GM12878 (cell line): ENCODE measurements around the gene AKT1S1. TPM values are rescaled to one million over a fixed set of nuclear protein-coding genes. Genes with fewer than 3 reads are reported as not detected.

Experiments
- ATF7 ChIP-seq: fragments of 450-650 bp; IDR thresholded peaks from 2 replicates; pipeline ENCODE4 v1.6.1; 2016; ENCODE audit warnings: low read depth, mild to moderate bottlenecking
- E2F4 ChIP-seq: IDR thresholded peaks from 2 replicates; pipeline ENCODE4 v1.6.1; 2012; ENCODE audit warnings: low read depth, low read length, improper control_type of control experiment
- E4F1 ChIP-seq: fragments of 450-650 bp; IDR thresholded peaks from 2 replicates; pipeline ENCODE4 v1.6.1; 2018; ENCODE audit warnings: borderline replicate concordance, mild to moderate bottlenecking; ENCODE audit not compliant: partially characterized antibody
- FOS ChIP-seq: IDR thresholded peaks from 3 replicates; pipeline ENCODE4 v1.6.1; 2011; ENCODE audit warnings: borderline replicate concordance; ENCODE audit not compliant: insufficient read length; ENCODE audit errors: extremely low read depth
- HCFC1 ChIP-seq: fragments of 150-350 bp; IDR thresholded peaks from 2 replicates; pipeline ENCODE4 v1.6.1; 2014; ENCODE audit warnings: low read length
- IKZF1 ChIP-seq: fragments of 450-650 bp; conservative IDR thresholded peaks from 2 replicates; pipeline ENCODE4 v1.6.1; 2017; ENCODE audit warnings: antibody characterized with exemption, mild to moderate bottlenecking
- KLF5 ChIP-seq: fragments of 450-650 bp; IDR thresholded peaks from 2 replicates; pipeline ENCODE4 v1.6.1; 2014; ENCODE audit warnings: mild to moderate bottlenecking; ENCODE audit not compliant: partially characterized antibody
- MAX ChIP-seq: IDR thresholded peaks from 2 replicates; pipeline ENCODE4 v1.6.1; 2012; ENCODE audit warnings: low read depth, low read length, improper control_type of control experiment
- NBN ChIP-seq: fragments of 450-650 bp; IDR thresholded peaks from 2 replicates; pipeline ENCODE4 v1.6.1; 2016
- NR2C1 ChIP-seq: fragments of 450-650 bp; IDR thresholded peaks from 2 replicates; pipeline ENCODE4 v1.6.1; 2017; ENCODE audit warnings: antibody characterized with exemption, mild to moderate bottlenecking, moderate library complexity
- RFX5 ChIP-seq: IDR thresholded peaks from 2 replicates; pipeline ENCODE4 v1.6.1; 2011; ENCODE audit warnings: low read depth, low read length, improper control_type of control experiment
- RUNX3 ChIP-seq: IDR thresholded peaks from 2 replicates; pipeline ENCODE4 v1.6.1; 2012; ENCODE audit warnings: low read length, inconsistent platforms
- SMAD1 ChIP-seq: fragments of 450-650 bp; IDR thresholded peaks from 2 replicates; pipeline ENCODE4 v1.6.1; 2018; ENCODE audit warnings: mild to moderate bottlenecking, low read depth; ENCODE audit not compliant: partially characterized antibody
- SMAD5 ChIP-seq: IDR thresholded peaks from 2 replicates; pipeline ENCODE4 v1.6.1; 2016; ENCODE audit warnings: antibody characterized with exemption, low read depth
- SMC3 ChIP-seq: IDR thresholded peaks from 2 replicates; pipeline ENCODE4 v1.6.1; 2011; ENCODE audit warnings: low read length, improper control_type of control experiment, borderline replicate concordance
- SRF ChIP-seq, 2 experiments: IDR thresholded peaks; 2 replicates each; pipeline ENCODE4 v1.6.1; 2011; ENCODE audit warnings: low read depth in 2 of 2, low read length in 2 of 2, mild to moderate bottlenecking in 1 of 2, moderate library complexity in 1 of 2
- TCF7 ChIP-seq: IDR thresholded peaks from 2 replicates; pipeline ENCODE4 v1.6.1; 2014; ENCODE audit warnings: antibody characterized with exemption, borderline replicate concordance
- ZNF217 ChIP-seq: fragments of 450-650 bp; IDR thresholded peaks from 2 replicates; pipeline ENCODE4 v1.6.1; 2017; ENCODE audit warnings: antibody characterized with exemption, mild to moderate bottlenecking
- ZSCAN29 ChIP-seq: fragments of 450-650 bp; IDR thresholded peaks from 2 replicates; pipeline ENCODE4 v1.6.1; 2017; ENCODE audit warnings: mild to moderate bottlenecking, moderate library complexity
- ZZZ3 ChIP-seq: IDR thresholded peaks from 2 replicates; pipeline ENCODE4 v1.6.1; 2011; ENCODE audit warnings: low read depth; ENCODE audit not compliant: control insufficient read depth, insufficient read length
- polyA plus RNA-seq, 11 experiments: library from polyadenylated mRNA; depleted of rRNA in 4 of 11; unstranded in 6 of 11; stranded (reverse) in 5 of 11; fragments of >200 nt; fragmentation: Nextera tagmentation in 4 of 11; fragmentation: Illumina TruSeq in 1 of 11; extraction: Ambion mirVana in 4 of 11; extraction: Trizol in 1 of 11; gene quantifications; 1 replicate in 1 of 11; 2 replicates in 10 of 11; pipeline versions ENCODE4 v1.2.1 to v1.2.3, GENCODE V29; 2011 to 2016; ENCODE audit warnings: inconsistent platforms in 2 of 11, missing spikeins in 2 of 11, low read depth in 1 of 11
- total RNA-seq, 4 experiments: library from RNA; depleted of rRNA in 3 of 4; stranded (reverse); fragments of >200 nt in 3 of 4; fragmentation: Illumina TruSeq in 1 of 4; extraction: Trizol in 1 of 4; gene quantifications; 2 replicates each; pipeline versions ENCODE4 v1.2.1 to v1.2.3, GENCODE V29; 2013 to 2021
- TF ChIP-seq, protein P1 (sequence below): fragments of 450-650 bp; formaldehyde crosslinking; IDR thresholded peaks from 2 replicates; pipeline ENCODE4 v1.4.0; 2022; ENCODE audit warnings: mild to moderate bottlenecking, moderate library complexity
- TF ChIP-seq, protein P2 (sequence below): fragments of 450-650 bp; IDR thresholded peaks from 2 replicates; pipeline ENCODE4 v1.6.1; 2016; ENCODE audit warnings: mild to moderate bottlenecking

Gene AKT1S1
- total and polyA plus RNA-seq, 10 of the 15 experiments (the other 5 are each of a cell fraction or from before 2014, with no cell fraction given): 0.43 to 23.0 (median 12.3) TPM

DNA sequence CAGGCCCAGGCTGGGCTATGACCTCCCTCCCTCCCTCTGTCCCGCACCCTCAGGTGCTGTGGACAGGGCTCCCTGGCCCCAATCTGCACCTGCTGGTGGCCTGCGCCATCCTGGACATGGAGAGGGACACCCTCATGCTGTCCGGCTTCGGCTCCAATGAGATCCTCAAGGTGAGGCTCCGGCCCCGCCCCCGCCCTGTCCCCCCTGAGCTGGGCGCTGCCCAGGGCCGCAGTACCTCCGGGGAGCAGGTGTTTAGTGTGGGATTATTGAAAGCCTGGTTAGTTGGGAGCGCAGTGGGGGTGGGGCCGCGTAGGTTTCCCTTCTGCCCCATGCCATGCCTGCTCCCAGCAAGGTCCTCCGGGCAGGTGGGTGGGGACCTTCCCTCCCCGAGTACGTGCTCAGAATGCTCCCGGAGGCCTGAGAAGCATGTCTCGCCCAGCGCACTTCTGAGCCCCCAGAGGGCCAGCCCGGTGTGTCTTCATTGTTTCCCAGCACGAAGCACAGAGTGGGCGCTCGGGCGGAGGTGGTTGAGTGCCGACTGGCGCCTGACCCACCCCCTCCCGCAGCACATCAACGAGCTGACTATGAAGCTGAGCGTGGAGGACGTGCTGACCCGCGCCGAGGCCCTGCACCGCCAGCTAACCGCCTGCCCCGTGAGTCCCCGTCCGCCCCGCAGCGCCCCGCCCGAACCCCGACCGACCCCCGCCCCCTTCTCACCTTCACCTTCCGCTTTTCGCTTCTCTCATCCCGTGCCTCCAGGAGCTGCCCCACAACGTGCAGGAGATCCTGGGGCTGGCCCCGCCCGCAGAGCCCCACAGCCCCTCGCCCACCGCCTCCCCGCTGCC is 10.7 kb upstream of the AKT1S1 start (continued):
- TF ChIP-seq ZNF217: no peak
- peak; percentile 69 for TF ChIP-seq IKZF1
- TF ChIP-seq FOS: no peak
- TF ChIP-seq, protein P1, sequence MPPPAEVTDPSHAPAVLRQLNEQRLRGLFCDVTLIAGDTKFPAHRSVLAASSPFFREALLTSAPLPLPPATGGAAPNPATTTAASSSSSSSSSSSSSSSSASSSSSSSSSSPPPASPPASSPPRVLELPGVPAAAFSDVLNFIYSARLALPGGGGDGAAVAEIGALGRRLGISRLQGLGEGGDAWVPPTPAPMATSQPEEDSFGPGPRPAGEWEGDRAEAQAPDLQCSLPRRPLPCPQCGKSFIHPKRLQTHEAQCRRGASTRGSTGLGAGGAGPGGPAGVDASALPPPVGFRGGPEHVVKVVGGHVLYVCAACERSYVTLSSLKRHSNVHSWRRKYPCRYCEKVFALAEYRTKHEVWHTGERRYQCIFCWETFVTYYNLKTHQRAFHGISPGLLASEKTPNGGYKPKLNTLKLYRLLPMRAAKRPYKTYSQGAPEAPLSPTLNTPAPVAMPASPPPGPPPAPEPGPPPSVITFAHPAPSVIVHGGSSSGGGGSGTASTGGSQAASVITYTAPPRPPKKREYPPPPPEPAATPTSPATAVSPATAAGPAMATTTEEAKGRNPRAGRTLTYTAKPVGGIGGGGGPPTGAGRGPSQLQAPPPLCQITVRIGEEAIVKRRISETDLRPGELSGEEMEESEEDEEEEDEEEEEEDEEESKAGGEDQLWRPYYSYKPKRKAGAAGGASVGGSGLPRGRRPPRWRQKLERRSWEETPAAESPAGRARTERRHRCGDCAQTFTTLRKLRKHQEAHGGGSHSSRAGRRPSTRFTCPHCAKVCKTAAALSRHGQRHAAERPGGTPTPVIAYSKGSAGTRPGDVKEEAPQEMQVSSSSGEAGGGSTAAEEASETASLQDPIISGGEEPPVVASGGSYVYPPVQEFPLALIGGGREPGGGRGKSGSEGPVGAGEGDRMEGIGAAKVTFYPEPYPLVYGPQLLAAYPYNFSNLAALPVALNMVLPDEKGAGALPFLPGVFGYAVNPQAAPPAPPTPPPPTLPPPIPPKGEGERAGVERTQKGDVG (CRISPR knock-in tag): no peak
- TF ChIP-seq MAX: 0 out of 2 replicates have a peak, but pooled peaks have one; percentile 31
- TF ChIP-seq ATF7: peak; percentile 38
- no peak for TF ChIP-seq RFX5
- TF ChIP-seq SRF (IDR thresholded peaks at IDR 0.05; ENCODE audit: low read depth in 2 of 2, low read length in 2 of 2): no peak
- TF ChIP-seq HCFC1: no peak
- TF ChIP-seq RUNX3: no peak
- TF ChIP-seq E4F1: no peak
- TF ChIP-seq E2F4: no peak
- no peak for TF ChIP-seq ZZZ3
- no peak for TF ChIP-seq KLF5
- no peak for TF ChIP-seq SMAD1
- no peak for TF ChIP-seq SMC3
- TF ChIP-seq TCF7: no peak
- TF ChIP-seq ZSCAN29: no peak
- no peak for TF ChIP-seq NR2C1
- peak; percentile 84 for TF ChIP-seq NBN
- TF ChIP-seq SMAD5: no peak
- TF ChIP-seq, protein P2, sequence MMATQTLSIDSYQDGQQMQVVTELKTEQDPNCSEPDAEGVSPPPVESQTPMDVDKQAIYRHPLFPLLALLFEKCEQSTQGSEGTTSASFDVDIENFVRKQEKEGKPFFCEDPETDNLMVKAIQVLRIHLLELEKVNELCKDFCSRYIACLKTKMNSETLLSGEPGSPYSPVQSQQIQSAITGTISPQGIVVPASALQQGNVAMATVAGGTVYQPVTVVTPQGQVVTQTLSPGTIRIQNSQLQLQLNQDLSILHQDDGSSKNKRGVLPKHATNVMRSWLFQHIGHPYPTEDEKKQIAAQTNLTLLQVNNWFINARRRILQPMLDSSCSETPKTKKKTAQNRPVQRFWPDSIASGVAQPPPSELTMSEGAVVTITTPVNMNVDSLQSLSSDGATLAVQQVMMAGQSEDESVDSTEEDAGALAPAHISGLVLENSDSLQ: no peak
